ENCODE measurements around the gene EIF4G3.
"Not testable (repeated sequence)": the region's sequence is repeated elsewhere in the genome, so short reads cannot be mapped to it uniquely, and the experiment has no call there.

EIF4G3 gene

GRCh38 chr1:20867062-20867461 is 309.6 kb downstream of the EIF4G3 start:
- Mint-ChIP-seq H3K27ac (no peak overlapping the region), H3K9me3 (no peaks in the 10 kb centered on the region), H3K36me3 (ENCODE audit: low read depth) (peaks cover 25% of the 10 kb centered on the region), H3K4me3 (no peak overlapping the region), H3K4me1 (no peaks in the 10 kb centered on the region), H3K27me3 (ENCODE audit: low read depth) (no peaks in the 10 kb centered on the region)
- TF ChIP-seq, protein P1, sequence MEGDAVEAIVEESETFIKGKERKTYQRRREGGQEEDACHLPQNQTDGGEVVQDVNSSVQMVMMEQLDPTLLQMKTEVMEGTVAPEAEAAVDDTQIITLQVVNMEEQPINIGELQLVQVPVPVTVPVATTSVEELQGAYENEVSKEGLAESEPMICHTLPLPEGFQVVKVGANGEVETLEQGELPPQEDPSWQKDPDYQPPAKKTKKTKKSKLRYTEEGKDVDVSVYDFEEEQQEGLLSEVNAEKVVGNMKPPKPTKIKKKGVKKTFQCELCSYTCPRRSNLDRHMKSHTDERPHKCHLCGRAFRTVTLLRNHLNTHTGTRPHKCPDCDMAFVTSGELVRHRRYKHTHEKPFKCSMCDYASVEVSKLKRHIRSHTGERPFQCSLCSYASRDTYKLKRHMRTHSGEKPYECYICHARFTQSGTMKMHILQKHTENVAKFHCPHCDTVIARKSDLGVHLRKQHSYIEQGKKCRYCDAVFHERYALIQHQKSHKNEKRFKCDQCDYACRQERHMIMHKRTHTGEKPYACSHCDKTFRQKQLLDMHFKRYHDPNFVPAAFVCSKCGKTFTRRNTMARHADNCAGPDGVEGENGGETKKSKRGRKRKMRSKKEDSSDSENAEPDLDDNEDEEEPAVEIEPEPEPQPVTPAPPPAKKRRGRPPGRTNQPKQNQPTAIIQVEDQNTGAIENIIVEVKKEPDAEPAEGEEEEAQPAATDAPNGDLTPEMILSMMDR (IDR thresholded peaks at IDR 0.05; ENCODE audit: unreplicated experiment in 3 of 3) = no peak

DNA sequence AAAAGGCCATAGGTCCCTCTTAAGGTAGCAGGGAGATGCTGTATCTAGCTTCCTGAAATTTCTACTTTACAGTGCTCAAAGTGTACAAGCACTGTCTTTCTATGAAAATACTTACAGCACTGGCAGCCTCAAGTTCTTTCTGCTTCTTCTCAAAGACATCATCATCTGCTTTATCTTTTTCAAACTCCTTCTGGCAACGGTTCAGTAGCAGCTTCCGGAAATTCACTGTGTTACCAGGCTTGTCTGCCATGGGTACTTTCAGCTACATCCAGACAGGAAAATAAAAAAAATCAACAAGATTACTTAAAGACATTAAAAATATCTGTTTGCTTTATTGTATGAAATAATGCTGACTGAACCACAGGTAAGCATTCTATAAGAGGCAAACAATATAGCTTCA is 311.7 kb downstream of the EIF4G3 start:
- TF ChIP-seq, protein P1 (IDR thresholded peaks at IDR 0.05; ENCODE audit: unreplicated experiment in 3 of 3) = no peak
- Mint-ChIP-seq H3K27ac (no peak overlapping the region), H3K36me3 (ENCODE audit: low read depth) (peaks cover 38% of the 10 kb centered on the region), H3K9me3 (no peaks in the 10 kb centered on the region), H3K4me1 (no peaks in the 10 kb centered on the region), H3K4me3 (no peak overlapping the region), H3K27me3 (ENCODE audit: low read depth) (no peaks in the 10 kb centered on the region)

- no peaks in the 10 kb centered on the region for H3K9me3 Mint-ChIP-seq
- H3K36me3 Mint-ChIP-seq (ENCODE audit: low read depth) = peaks cover 65% of the 10 kb centered on the region
- TF ChIP-seq, protein P1 (IDR thresholded peaks at IDR 0.05; ENCODE audit: unreplicated experiment in 3 of 3) = no peak
- H3K27ac Mint-ChIP-seq = no peak overlapping the region
- no peak overlapping the region for H3K4me3 Mint-ChIP-seq
- no peaks in the 10 kb centered on the region for H3K27me3 Mint-ChIP-seq (ENCODE audit: low read depth)
- H3K4me1 Mint-ChIP-seq = no peaks in the 10 kb centered on the region
Observed at GRCh38 chr1:20854529-20854928, 322.2 kb downstream of the EIF4G3 start.

DNA sequence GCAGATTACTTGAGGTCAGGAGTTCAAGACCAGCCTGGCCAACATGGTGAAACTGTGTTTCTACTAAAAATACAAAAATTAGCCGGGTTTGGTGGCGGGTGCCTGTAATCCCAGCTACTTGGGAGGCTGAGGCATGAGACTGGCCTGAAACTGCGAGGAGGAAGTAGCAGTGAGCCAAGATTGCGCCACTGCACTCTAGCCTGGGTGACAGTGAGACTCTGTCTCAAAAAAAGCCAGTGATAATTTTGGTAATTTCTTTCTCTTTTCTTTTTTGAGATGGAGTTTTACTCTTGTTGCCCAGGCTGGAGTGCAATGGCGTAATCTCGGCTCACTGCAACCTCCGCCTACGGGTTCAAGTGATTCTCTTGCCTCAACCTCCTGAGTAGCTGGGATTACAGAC is 324.9 kb downstream of the EIF4G3 start:
- H3K4me1 Mint-ChIP-seq; H3K27me3 Mint-ChIP-seq (ENCODE audit: low read depth); H3K27ac Mint-ChIP-seq; H3K9me3 Mint-ChIP-seq; H3K4me3 Mint-ChIP-seq: not testable (repeated sequence)
- H3K36me3 Mint-ChIP-seq (ENCODE audit: low read depth) = peaks cover 64% of the 10 kb centered on the region

- TF ChIP-seq, protein P1 (IDR thresholded peaks at IDR 0.05; ENCODE audit: unreplicated experiment in 3 of 3) = no peak
- Mint-ChIP-seq H3K4me3 (no peak overlapping the region), H3K27me3 (ENCODE audit: low read depth) (no peaks in the 10 kb centered on the region), H3K27ac (peak overlapping the region in 2 of 3 experiments; percentile 23 to 40), H3K4me1 (no peaks in the 10 kb centered on the region), H3K9me3 (no peaks in the 10 kb centered on the region), H3K36me3 (ENCODE audit: low read depth) (peaks cover 76% of the 10 kb centered on the region)
Observed at GRCh38 chr1:20850021-20850420, 326.7 kb downstream of the EIF4G3 start.

GRCh38 chr1:20849100-20849499 is 327.6 kb downstream of the EIF4G3 start:
- Mint-ChIP-seq H3K36me3 (ENCODE audit: low read depth) (peaks cover 82% of the 10 kb centered on the region), H3K4me3 (no peak overlapping the region), H3K27me3 (ENCODE audit: low read depth) (no peaks in the 10 kb centered on the region), H3K9me3 (no peaks in the 10 kb centered on the region), H3K27ac (no peak overlapping the region), H3K4me1 (no peaks in the 10 kb centered on the region)
- TF ChIP-seq, protein P1 (IDR thresholded peaks at IDR 0.05; ENCODE audit: unreplicated experiment in 3 of 3) = no peak

All from nephron (organoid).